Muscle layer of duodenum (tissue), 2 donors: ENCODE data around the gene APOL6.
A peak's percentile ranks its signal among the peaks of the same experiment; 100 is the strongest.

Source experiments
- H3K27ac ChIP-seq: one replicate; pipeline ENCODE4 v1.7.0; 2013; ENCODE audit warnings: mild to moderate bottlenecking, low read length
- H3K27me3 ChIP-seq: one replicate; pipeline ENCODE4 v1.7.0; 2013; ENCODE audit warnings: low read depth, mild to moderate bottlenecking, control low read depth, low read length
- H3K36me3 ChIP-seq, 2 donors: one replicate each; pipeline ENCODE4 v1.7.0; 2013; ENCODE audit warnings: low read length in 2 of 2, control low read depth in 1 of 2, mild to moderate bottlenecking in 1 of 2; ENCODE audit not compliant: insufficient read depth in 2 of 2, control insufficient read depth in 1 of 2
- H3K4me1 ChIP-seq, 2 donors: one replicate each; pipeline ENCODE4 v1.7.0; 2013; ENCODE audit warnings: low read length in 2 of 2, mild to moderate bottlenecking in 2 of 2, control low read depth in 1 of 2, moderate library complexity in 1 of 2; ENCODE audit not compliant: insufficient read depth in 2 of 2, control insufficient read depth in 1 of 2
- H3K4me3 ChIP-seq, 2 donors: one replicate each; pipeline ENCODE4 v1.7.0; 2013; ENCODE audit warnings: low read length in 2 of 2, low read depth in 1 of 2, mild to moderate bottlenecking in 1 of 2
- H3K9me3 ChIP-seq, 2 donors: one replicate each; pipeline ENCODE4 v1.7.0; 2013; ENCODE audit warnings: low read length in 2 of 2, control low read depth in 1 of 2, mild to moderate bottlenecking in 1 of 2; ENCODE audit not compliant: control insufficient read depth in 1 of 2
- donor health status: healthy.

APOL6 gene

GRCh38 chr22:35643991-35644390, 4.3 kb upstream of the APOL6 start:
- no peak overlapping the region for H3K4me3 ChIP-seq
- H3K27me3 ChIP-seq: no peaks in the 10 kb centered on the region
- H3K4me1 ChIP-seq: peaks cover 4% of the 10 kb centered on the region in 2 donors
- H3K9me3 ChIP-seq: no peaks in the 10 kb centered on the region
- no peaks in the 10 kb centered on the region for H3K36me3 ChIP-seq
- H3K27ac ChIP-seq: no peak overlapping the region

DNA sequence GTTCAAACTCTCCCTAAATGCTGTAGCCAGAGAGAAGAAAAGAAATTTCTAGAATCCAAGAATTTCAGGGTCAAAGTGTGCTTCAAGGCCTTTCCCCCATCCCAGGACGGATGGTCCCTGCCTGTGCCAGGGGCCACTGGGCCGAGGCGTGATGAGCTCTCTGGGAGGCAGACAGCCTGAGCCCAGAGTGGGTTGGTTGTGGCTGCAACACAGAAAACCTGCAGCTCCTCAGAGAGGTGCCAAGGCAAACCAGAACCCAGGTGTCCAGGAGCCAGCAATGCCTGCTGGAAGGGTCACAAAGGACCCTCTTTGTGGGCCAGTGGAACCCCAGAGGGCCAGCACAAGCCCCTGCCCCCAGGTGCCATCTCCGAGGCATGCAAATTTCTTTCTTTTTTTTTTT, 2.6 kb upstream of the APOL6 start:
- H3K27me3 ChIP-seq: no peaks in the 10 kb centered on the region
- H3K36me3 ChIP-seq: no peaks in the 10 kb centered on the region
- H3K4me3 ChIP-seq: no peak overlapping the region
- H3K9me3 ChIP-seq: no peaks in the 10 kb centered on the region
- peaks cover 9 to 13% of the 10 kb centered on the region in 2 donors for H3K4me1 ChIP-seq
- H3K27ac ChIP-seq: no peak overlapping the region

DNA sequence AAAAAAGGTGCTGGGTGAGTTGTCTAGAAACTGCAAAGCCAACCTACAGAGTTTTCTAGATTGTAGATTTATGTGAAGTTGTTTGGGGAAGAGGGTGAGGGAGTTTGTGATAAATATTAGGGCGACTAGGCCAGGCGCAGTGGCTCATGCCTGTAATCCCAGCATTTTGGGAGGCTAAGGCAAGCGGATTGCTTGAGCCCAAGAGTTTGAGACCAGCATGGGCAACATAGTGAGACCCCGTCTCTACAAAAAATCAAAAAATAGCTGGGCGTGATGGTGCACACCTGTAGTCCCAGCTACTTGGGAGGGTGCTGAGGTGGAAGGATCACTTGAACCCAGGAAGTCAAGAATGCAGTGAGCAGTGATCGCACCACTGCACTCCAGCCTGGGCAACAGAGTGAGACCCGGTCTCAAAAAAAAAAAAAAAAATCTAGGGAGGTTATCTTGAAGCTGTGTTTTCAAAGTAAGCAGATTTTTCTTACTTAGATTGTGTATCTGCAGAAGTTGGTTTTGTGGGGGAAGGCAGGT, 844 bp downstream of the APOL6 start:
- H3K4me1 ChIP-seq: peaks cover 9 to 13% of the 10 kb centered on the region in 2 donors
- H3K36me3 ChIP-seq: no peaks in the 10 kb centered on the region
- peak overlapping the region; percentile 81 to 100 for H3K4me3 ChIP-seq
- H3K9me3 ChIP-seq: no peaks in the 10 kb centered on the region
- H3K27ac ChIP-seq: peak overlapping the region; percentile 100
- no peaks in the 10 kb centered on the region for H3K27me3 ChIP-seq

DNA sequence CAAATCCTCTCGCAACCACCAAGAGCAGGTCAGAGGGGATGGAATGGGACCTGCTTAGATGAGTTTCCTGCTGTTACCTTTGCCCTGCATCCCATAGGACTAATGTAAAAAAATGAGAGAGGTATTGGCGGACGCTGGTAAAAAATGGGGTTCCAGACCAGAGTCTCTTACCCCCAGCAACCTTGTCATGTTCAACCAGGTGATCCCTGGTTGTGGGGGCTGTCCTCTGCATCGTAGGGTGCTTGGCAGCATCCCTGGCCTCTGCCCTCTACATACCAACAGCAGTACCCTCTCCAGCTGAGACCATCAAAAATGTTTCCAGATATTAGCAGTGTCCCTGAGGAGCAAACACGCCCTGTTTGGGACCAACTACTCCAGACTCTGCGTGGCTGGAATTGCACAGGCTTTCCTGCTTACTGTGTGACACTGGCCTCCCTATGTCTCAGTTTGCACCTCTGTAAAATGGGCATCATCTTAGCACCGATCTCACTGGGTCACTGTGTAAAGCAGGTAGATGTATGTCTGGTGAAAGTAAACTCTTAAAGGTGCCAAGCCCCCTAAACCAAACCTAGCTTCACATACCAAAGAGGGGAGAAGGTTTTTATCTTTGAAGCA, 1.5 kb downstream of the APOL6 start:
- Histone ChIP-seq H3K9me3 (no peaks in the 10 kb centered on the region), H3K27me3 (no peaks in the 10 kb centered on the region), H3K27ac (peak overlapping the region; percentile 100), H3K4me3 (peak overlapping the region; percentile 81 to 100), H3K4me1 (peaks cover 9 to 13% of the 10 kb centered on the region in 2 donors), H3K36me3 (no peaks in the 10 kb centered on the region)

- H3K27me3 ChIP-seq: no peaks in the 10 kb centered on the region
- no peak overlapping the region for H3K27ac ChIP-seq
- no peaks in the 10 kb centered on the region for H3K9me3 ChIP-seq
- H3K4me1 ChIP-seq: peaks cover 9 to 13% of the 10 kb centered on the region in 2 donors
- peaks cover 4 to 5% of the 10 kb centered on the region in 2 donors for H3K36me3 ChIP-seq
- no peak overlapping the region for H3K4me3 ChIP-seq
These were observed 2.8 kb downstream of the APOL6 start for GRCh38 chr22:35651085-35651484.

- Histone ChIP-seq H3K27ac (no peak overlapping the region), H3K36me3 (peaks cover 31 to 33% of the 10 kb centered on the region in 2 donors), H3K4me1 (peaks cover 5 to 13% of the 10 kb centered on the region in 2 donors)
These were observed 5.6 kb downstream of the APOL6 start for GRCh38 chr22:35653824-35654223.

DNA sequence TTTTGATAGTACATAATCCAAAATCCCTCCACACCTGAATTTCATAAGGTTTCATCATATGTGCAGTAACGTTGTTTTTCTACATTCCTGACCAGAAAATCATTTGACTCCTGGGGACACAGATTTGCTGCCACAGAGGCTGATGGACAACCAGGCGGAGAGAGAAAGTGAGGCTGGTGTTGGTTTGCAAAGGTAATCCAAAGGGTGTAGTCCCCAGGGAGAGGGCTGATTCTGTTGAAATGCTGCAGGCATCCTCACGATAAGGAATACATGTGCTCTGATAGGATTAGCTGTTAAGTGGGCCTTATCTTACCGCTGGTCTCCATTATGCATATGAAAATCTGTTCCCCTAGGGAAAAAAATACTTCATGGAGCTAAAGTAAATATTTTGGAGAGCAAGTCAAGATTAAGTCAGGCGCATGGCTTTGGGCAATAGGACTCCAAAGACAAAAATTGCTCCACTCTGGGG, 8.1 kb downstream of the APOL6 start:
- H3K4me3 ChIP-seq: no peak overlapping the region
- no peak overlapping the region for H3K27ac ChIP-seq
- H3K4me1 ChIP-seq: no peaks in the 10 kb centered on the region
- H3K9me3 ChIP-seq: no peaks in the 10 kb centered on the region
- H3K36me3 ChIP-seq: peaks cover 46 to 51% of the 10 kb centered on the region in 2 donors
- H3K27me3 ChIP-seq: no peaks in the 10 kb centered on the region

More at GRCh38 chr22:35653824-35654223, 5.6 kb downstream of the APOL6 start:
- H3K4me3 ChIP-seq: no peak overlapping the region
- H3K27me3 ChIP-seq: no peaks in the 10 kb centered on the region
- H3K9me3 ChIP-seq: no peaks in the 10 kb centered on the region

GRCh38 chr22:35657571-35658312, 9.5 kb downstream of the APOL6 start:
- Histone ChIP-seq H3K4me1 (peaks cover 0 to 3% of the 10 kb centered on the region in 2 donors), H3K9me3 (no peaks in the 10 kb centered on the region), H3K4me3 (no peak overlapping the region), H3K27ac (no peak overlapping the region), H3K27me3 (no peaks in the 10 kb centered on the region), H3K36me3 (peaks cover 46 to 51% of the 10 kb centered on the region in 2 donors)

- H3K27ac ChIP-seq: peak overlapping the region; percentile 28
These were observed 12.3 kb downstream of the APOL6 start for GRCh38 chr22:35660291-35661127.

DNA sequence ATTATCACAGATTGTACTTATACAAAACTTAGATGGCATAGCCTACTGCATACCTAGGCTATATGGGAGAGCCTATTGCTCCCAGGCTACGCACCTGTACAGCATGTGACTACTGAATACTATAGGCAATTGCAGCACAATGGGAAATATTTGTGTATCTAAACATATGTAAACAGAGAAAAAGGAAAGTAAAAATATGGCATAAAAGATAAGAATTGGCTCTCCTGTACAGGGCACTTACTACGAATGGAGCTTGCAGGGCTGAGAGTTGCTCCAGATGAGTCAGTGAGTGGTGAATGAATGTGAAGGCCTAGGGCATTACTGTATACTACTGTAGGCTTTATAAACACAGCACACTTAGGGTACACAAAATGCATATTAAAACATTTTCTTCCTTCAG, 13.2 kb downstream of the APOL6 start:
- H3K4me3 ChIP-seq: no peak overlapping the region
- H3K4me1 ChIP-seq: peaks cover 0 to 3% of the 10 kb centered on the region in 2 donors
- H3K9me3 ChIP-seq: no peaks in the 10 kb centered on the region
- H3K27me3 ChIP-seq: no peaks in the 10 kb centered on the region
- H3K27ac ChIP-seq: no peak overlapping the region
- H3K36me3 ChIP-seq: peaks cover 42 to 43% of the 10 kb centered on the region in 2 donors

More at GRCh38 chr22:35660291-35661127, 12.3 kb downstream of the APOL6 start:
- no peaks in the 10 kb centered on the region for H3K27me3 ChIP-seq
- no peaks in the 10 kb centered on the region for H3K9me3 ChIP-seq
- peaks cover 0 to 3% of the 10 kb centered on the region in 2 donors for H3K4me1 ChIP-seq
- no peak overlapping the region for H3K4me3 ChIP-seq
- H3K36me3 ChIP-seq: peaks cover 50 to 51% of the 10 kb centered on the region in 2 donors

DNA sequence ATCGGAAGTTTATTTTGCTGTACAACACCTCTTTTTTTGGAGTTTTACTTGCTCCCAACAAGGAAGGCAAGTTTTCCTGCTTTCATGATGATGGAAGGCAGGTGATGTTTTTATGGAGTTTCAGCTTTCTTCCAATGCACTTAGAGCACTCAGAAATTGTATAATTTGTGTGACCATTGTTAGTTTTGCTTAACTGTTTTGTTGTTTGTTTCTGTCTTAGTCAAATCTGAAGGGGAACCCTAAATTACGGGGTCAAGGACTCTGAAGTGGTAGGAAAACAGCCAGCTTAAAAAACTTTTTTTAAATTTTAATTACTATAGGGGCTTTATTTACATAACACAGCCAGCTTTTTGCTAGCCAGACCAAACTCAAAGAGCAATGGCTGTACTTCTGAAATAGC, 14.7 kb downstream of the APOL6 start:
- Histone ChIP-seq H3K9me3 (peaks cover 0 to 5% of the 10 kb centered on the region in 2 donors), H3K4me1 (peaks cover 0 to 3% of the 10 kb centered on the region in 2 donors), H3K36me3 (peaks cover 28 to 39% of the 10 kb centered on the region in 2 donors), H3K27ac (peak overlapping the region; percentile 30), H3K27me3 (no peaks in the 10 kb centered on the region), H3K4me3 (no peak overlapping the region)
